Cardiac muscle cell (in vitro differentiated cells and primary cell): ENCODE measurements around the gene CNTN2. TPM values are rescaled to one million over a fixed set of nuclear protein-coding genes. Genes with fewer than 3 reads are reported as not detected.

Experiments used
- DNase-seq, 2 donors: peaks; one replicate each; pipeline versions ENCODE4 v3.0.0 to v3.0.0-alpha.2; 2010 to 2017; ENCODE audit warnings: low read depth in 1 of 2, low spot score in 1 of 2
- H3K27ac ChIP-seq: fragments of 200-600 bp; sonication (generic); 2 replicates; pipeline ENCODE4 v1.5.1; 2016
- H3K27me3 ChIP-seq: fragments of 200-600 bp; sonication (generic); 2 replicates; pipeline ENCODE4 v1.6.0; 2016; ENCODE audit warnings: control low read depth
- H3K36me3 ChIP-seq: fragments of 200-600 bp; sonication (generic); 2 replicates; pipeline ENCODE4 v1.5.1; 2016; ENCODE audit warnings: control low read depth
- H3K4me1 ChIP-seq: fragments of 200-600 bp; sonication (generic); 2 replicates; pipeline ENCODE4 v1.8.1; 2017; ENCODE audit warnings: low read depth, mild to moderate bottlenecking, mixed run types
- H3K4me3 ChIP-seq: fragments of 200-600 bp; sonication (generic); 2 replicates; pipeline ENCODE4 v1.5.1; 2016; ENCODE audit warnings: mild to moderate bottlenecking
- H3K9me3 ChIP-seq: fragments of 200-600 bp; sonication (generic); 2 replicates; pipeline ENCODE4 v1.5.1; 2017; ENCODE audit warnings: low read depth, mild to moderate bottlenecking, control low read depth
- polyA plus RNA-seq: library from polyadenylated mRNA; unstranded; fragments of >200 nt; fragmentation: Nextera tagmentation; extraction: Ambion mirVana; gene quantifications from 2 replicates; pipeline ENCODE4 v1.2.1, GENCODE V29; 2016
- total RNA-seq: library from RNA; depleted of rRNA; stranded (reverse); fragments of >200 nt; gene quantifications from 2 replicates; pipeline ENCODE4 v1.2.3, GENCODE V29; 2016
- TF ChIP-seq, protein P1 (sequence below): IDR thresholded peaks from 2 replicates; pipeline ENCODE4 v1.5.1; 2012; ENCODE audit warnings: low read depth, mild to moderate bottlenecking, low read length

The CNTN2 gene
- total and polyA plus RNA-seq, 2 experiments from 2014 or later, result not detected

DNA sequence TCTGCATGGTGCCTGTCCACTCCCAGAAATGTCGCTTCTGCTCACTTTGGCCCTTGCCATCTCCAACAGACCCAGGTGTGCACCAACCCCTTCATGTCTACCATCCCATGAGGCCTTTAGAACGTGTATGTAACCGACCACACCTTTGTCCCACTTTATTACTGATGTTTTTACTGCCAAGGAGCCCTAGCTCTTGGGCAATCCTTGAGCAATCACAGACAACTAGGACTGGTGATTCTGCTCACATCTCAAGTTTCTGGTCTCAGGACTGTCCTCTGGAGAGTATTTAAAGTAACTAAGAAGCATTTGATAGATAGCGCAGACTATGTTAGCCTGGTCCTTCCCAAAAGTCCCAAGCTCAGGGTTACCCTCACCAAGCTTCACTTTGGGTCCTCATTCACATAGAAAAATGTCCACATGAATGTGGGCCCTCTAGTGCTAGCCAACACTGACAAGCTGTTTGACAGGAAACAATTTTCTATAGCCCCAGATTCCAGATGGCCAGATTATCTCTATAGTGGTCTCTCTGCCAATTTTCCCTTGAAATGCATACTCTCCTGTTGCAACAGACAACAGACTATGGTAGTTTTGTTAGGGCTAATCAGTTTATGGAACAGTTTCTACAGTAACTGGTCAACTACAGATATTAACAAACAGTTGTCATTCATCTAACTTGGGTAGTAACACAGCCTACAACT is 48.2 kb downstream of the CNTN2 start:
- no peaks in the 10 kb centered on the region for H3K9me3 ChIP-seq
- H3K27me3 ChIP-seq, result no peaks in the 10 kb centered on the region
- H3K36me3 ChIP-seq, result peaks cover 48% of the 10 kb centered on the region
- no peak overlapping the region for H3K4me3 ChIP-seq
- peak in 1 of 2 donors; percentile 74 for DNase-seq
- H3K4me1 ChIP-seq, result no peaks in the 10 kb centered on the region
- TF ChIP-seq, protein P1, sequence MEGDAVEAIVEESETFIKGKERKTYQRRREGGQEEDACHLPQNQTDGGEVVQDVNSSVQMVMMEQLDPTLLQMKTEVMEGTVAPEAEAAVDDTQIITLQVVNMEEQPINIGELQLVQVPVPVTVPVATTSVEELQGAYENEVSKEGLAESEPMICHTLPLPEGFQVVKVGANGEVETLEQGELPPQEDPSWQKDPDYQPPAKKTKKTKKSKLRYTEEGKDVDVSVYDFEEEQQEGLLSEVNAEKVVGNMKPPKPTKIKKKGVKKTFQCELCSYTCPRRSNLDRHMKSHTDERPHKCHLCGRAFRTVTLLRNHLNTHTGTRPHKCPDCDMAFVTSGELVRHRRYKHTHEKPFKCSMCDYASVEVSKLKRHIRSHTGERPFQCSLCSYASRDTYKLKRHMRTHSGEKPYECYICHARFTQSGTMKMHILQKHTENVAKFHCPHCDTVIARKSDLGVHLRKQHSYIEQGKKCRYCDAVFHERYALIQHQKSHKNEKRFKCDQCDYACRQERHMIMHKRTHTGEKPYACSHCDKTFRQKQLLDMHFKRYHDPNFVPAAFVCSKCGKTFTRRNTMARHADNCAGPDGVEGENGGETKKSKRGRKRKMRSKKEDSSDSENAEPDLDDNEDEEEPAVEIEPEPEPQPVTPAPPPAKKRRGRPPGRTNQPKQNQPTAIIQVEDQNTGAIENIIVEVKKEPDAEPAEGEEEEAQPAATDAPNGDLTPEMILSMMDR, result peak; percentile 4
- no peak overlapping the region for H3K27ac ChIP-seq

DNA sequence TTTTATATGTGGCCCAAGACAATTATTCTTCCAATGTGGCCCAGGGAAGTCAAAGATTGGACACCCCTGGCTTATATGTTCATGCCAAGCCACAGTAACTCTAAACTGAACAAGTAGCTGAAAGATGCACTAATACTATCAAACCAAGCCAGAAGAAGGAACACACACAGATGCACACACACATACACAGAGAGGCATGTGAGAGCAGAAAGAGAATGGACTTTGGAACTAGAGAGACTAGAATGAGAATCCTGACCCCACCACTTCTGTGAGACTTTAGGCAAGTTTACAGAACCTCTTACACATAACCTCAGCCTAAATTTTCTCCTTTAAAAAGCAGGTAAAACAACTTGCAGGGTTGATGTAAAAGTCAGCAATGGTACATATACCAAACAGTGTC is 52.4 kb downstream of the CNTN2 start:
- H3K27ac ChIP-seq, result no peak overlapping the region
- H3K4me3 ChIP-seq, result no peak overlapping the region
- no peaks in the 10 kb centered on the region for H3K4me1 ChIP-seq
- TF ChIP-seq, protein P1, result no peak
- H3K36me3 ChIP-seq, result peaks cover 66% of the 10 kb centered on the region
- H3K27me3 ChIP-seq, result no peaks in the 10 kb centered on the region
- DNase-seq, result no peak
- no peaks in the 10 kb centered on the region for H3K9me3 ChIP-seq

DNA sequence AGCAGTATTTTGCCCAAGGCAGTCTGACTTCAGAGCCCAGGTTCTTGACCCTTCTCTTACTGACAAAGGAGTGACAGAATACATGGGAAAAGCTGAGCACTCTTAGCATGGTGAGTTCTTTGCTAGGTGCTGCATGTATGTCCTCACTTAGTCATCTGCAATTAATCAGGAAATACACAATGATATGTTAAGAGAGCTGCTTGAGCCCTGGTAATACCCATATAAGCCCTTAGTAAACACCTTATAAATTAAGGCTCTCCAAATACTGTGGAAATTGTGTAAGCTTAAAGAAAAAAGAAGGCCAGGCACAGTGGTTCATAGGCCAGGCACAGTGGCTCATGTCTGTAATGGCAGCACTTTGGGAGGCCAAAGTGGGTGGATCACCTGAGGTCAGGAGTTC is 55.2 kb downstream of the CNTN2 start:
- Histone ChIP-seq H3K27me3 (no peaks in the 10 kb centered on the region), H3K9me3 (no peaks in the 10 kb centered on the region), H3K36me3 (peaks cover 80% of the 10 kb centered on the region), H3K4me3 (no peak overlapping the region), H3K27ac (no peak overlapping the region), H3K4me1 (no peaks in the 10 kb centered on the region)
- no peak for DNase-seq
- TF ChIP-seq, protein P1, result no peak

DNA sequence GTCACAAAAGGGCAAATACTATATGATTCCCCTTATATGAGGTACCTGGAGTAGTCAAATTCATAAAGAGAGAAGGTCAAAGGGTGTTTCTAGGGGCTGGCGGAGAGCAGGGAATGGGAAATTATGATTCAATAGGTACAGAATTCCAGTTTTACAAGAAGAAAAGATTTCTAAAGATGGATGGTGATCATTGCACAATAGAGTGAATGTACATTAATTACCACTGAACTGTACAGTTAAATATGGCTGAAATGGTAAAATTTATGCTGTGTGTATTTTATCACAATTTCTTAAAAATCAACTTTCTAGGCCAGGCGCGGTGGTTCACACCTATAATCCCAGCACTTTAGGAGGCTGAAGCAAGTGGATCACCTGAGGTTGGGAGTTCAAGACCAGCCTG is 59.4 kb downstream of the CNTN2 start:
- TF ChIP-seq, protein P1, result no peak
- Histone ChIP-seq H3K4me1 (no peaks in the 10 kb centered on the region), H3K27ac (no peak overlapping the region), H3K27me3 (no peaks in the 10 kb centered on the region), H3K36me3 (peaks cover 59% of the 10 kb centered on the region), H3K9me3 (no peaks in the 10 kb centered on the region), H3K4me3 (no peak overlapping the region)
- no peak for DNase-seq

DNA sequence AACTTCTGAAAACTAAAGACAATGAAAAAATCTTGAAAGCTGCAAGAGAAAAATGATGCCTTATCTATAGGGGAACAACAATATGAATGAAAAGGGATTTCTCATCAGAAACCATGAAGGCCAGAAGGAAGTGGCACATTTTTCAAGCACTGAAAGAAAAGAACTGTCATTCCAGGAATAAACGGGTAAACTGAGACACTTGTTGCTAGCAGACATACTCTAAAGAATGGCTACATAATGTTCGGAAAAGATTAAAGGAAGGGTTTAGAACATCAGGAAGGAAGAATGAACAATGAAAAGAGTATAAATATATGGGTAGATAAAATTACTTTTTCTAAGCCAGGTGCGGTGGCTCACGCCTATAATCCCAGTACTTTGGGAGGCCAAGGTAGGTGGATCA is 64.3 kb downstream of the CNTN2 start:
- H3K36me3 ChIP-seq, result peaks cover 19% of the 10 kb centered on the region
- H3K27me3 ChIP-seq, result no peaks in the 10 kb centered on the region
- no peaks in the 10 kb centered on the region for H3K4me1 ChIP-seq
- H3K4me3 ChIP-seq, result no peak overlapping the region
- H3K9me3 ChIP-seq, result no peaks in the 10 kb centered on the region
- no peak for DNase-seq
- TF ChIP-seq, protein P1, result no peak
- no peak overlapping the region for H3K27ac ChIP-seq
